HL-60/S4 (cell line): Measurements from ENCODE around the gene PABPN1L.
"Not testable (repeated sequence)": the region's sequence is repeated elsewhere in the genome, so short reads cannot be mapped to it uniquely, and the experiment has no call there.

ENCODE experiments used
- in situ Hi-C: fragments of 300-500 bp; cut with MboI; formaldehyde crosslinking; loops from 2 replicates; pipeline ENCODE4 v1.14.3; 2022; ENCODE audit warnings: low sequenced_read_pairs

Gene PABPN1L

GRCh38 chr16:88833086-88833485 lies 33.4 kb downstream of the PABPN1L start:
- in situ Hi-C loops: no loop called here

- in situ Hi-C loops: no loop called here
Observed at GRCh38 chr16:88831838-88832237, 34.6 kb downstream of the PABPN1L start.

- in situ Hi-C loops: no loop called here
Observed at GRCh38 chr16:88830783-88831182, 35.7 kb downstream of the PABPN1L start.

- in situ Hi-C loops: no loop called here
Observed at GRCh38 chr16:88830258-88830657, 36.2 kb downstream of the PABPN1L start.

GRCh38 chr16:88828711-88829110 lies 37.7 kb downstream of the PABPN1L start:
- in situ Hi-C loops: no loop called here

GRCh38 chr16:88827727-88828126 lies 38.7 kb downstream of the PABPN1L start:
- in situ Hi-C loops: no loop called here

- in situ Hi-C loops: no loop called here
Observed at GRCh38 chr16:88826070-88826840, 40.2 kb downstream of the PABPN1L start.

- in situ Hi-C loops: no loop called here
Observed at GRCh38 chr16:88825146-88825545, 41.3 kb downstream of the PABPN1L start.

- in situ Hi-C loops: no loop called here
Observed at GRCh38 chr16:88824256-88825077, 42.0 kb downstream of the PABPN1L start.

GRCh38 chr16:88823646-88824045 lies 42.8 kb downstream of the PABPN1L start:
- in situ Hi-C loops: not testable (repeated sequence)

GRCh38 chr16:88822281-88823040 lies 44.0 kb downstream of the PABPN1L start:
- in situ Hi-C loops: no loop called here

- in situ Hi-C loops: no loop called here
Observed at GRCh38 chr16:88821168-88821850, 45.2 kb downstream of the PABPN1L start.

- in situ Hi-C loops: no loop called here
Observed at GRCh38 chr16:88820385-88821025, 46.0 kb downstream of the PABPN1L start.

GRCh38 chr16:88819126-88819525 lies 47.3 kb downstream of the PABPN1L start:
- in situ Hi-C loops: no loop called here

- in situ Hi-C loops: no loop called here
Observed at GRCh38 chr16:88818575-88818874, 47.9 kb downstream of the PABPN1L start.

- in situ Hi-C loops: no loop called here
Observed at GRCh38 chr16:88817785-88818574, 48.5 kb downstream of the PABPN1L start.

GRCh38 chr16:88816736-88817535 lies 49.5 kb downstream of the PABPN1L start:
- in situ Hi-C loops: no loop called here

GRCh38 chr16:88815901-88816589 lies 50.4 kb downstream of the PABPN1L start:
- in situ Hi-C loops: no loop called here
